Activated T-cell treated with anti-CD3 and anti-CD28 coated beads for 48 hours (primary cell): ENCODE data around the gene FSTL3.
"Not testable (repeated sequence)": the region's sequence is repeated elsewhere in the genome, so short reads cannot be mapped to it uniquely, and the experiment has no call there.

Experiments used
- DNase-seq: peaks from one replicate; pipeline ENCODE4 v3.0.0-alpha.2; 2020; ENCODE audit warnings: low read depth

The FSTL3 gene

GRCh38 chr19:661427-662196 is 14.6 kb upstream of the FSTL3 start:
- DNase-seq = peak; percentile 56

DNA sequence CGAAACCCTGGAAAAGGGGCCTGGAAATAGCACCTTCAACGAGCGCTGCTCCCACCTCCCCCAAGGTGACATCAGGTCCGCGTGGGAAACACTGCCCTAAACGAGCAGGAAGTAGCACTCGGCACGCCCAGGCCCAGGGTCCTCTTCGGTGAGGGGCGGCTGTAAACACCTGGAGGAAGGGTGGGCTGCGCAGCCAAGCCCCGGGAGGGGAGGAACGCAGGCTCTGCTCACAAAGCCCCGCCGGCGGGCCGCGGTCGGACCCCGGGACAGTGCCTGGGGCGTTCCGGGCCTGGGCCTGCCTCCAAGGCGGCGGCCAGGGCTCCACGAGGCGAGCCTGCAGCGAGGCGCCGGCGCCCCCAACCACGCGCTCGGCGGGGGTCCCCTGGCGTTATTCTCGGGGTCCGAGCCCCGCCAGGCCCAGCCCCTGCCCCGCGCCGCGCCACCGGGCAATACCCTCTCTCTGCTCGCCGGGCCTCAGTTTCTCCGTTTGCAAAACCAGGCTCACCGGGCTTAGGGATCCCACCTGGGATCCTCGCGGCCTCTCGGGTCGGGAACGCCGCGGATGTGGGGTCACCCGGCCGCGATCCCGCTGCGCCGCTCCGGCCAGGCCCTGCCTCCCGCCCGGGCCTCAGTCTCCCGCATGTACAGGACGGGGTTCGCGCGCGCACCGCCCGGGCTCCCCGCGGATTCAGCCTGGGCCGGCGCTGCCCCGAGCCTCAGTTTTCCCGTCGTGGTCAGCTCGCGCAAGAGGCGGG is 13.8 kb upstream of the FSTL3 start:
- DNase-seq = peak; percentile 64

DNA sequence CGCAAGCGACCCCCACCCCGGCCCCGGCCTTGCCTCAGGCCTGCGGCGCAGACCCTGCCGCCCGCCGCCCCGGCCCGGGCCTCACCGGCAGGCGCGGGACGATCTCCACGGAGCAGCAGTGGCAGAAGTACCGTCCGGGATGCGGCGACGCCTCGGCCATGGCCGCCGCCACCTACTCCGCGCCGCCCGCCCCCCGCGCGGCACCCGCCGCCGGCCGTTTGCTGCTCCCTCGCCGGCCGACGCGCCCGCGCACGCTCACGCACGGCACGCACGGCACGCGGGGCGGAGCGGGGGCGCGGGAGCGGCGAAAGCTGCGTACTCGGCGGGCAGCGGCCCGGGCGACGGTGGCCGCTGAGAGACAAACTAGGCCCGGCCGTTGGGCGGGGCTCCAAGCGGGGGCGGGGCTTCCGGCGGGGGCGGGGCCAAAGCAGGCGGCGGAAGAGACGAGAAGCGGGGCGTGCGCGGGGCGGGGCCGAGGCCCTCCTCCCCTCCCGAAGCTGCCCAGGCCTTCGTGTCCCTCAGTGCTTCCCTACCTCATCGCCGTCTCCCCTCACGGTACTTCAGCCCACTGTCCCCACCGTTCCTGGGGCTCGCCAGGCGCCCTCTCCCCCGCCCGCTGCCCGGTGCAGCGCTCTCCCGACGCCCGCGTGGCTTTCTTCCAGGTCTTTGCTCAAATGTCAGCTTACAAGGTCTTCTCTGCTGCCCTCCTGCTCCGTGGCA is 13.1 kb upstream of the FSTL3 start, which contains the start of gene RNF126:
Gene RNF126, minus strand, starts transcription at position 253 of the 720 bp plus-strand sequence. Its CDS starts 93 bp downstream, at position 160.
- peak; percentile 94 for DNase-seq

- DNase-seq = no peak
Measured at GRCh38 chr19:663682-664117, 12.5 kb upstream of the FSTL3 start.

- peak; percentile 81 for DNase-seq
Measured at GRCh38 chr19:664913-665443, 11.2 kb upstream of the FSTL3 start.

GRCh38 chr19:666985-667573 is 9.1 kb upstream of the FSTL3 start:
- not testable (repeated sequence) for DNase-seq

GRCh38 chr19:668675-669434 is 7.3 kb upstream of the FSTL3 start:
- not testable (repeated sequence) for DNase-seq

- DNase-seq = no peak
Measured at GRCh38 chr19:670609-671075, 5.5 kb upstream of the FSTL3 start.

- no peak for DNase-seq
Measured at GRCh38 chr19:674282-675151, 1.7 kb upstream of the FSTL3 start.

GRCh38 chr19:676007-676338 is 219 bp upstream of the FSTL3 start:
- DNase-seq = no peak

DNA sequence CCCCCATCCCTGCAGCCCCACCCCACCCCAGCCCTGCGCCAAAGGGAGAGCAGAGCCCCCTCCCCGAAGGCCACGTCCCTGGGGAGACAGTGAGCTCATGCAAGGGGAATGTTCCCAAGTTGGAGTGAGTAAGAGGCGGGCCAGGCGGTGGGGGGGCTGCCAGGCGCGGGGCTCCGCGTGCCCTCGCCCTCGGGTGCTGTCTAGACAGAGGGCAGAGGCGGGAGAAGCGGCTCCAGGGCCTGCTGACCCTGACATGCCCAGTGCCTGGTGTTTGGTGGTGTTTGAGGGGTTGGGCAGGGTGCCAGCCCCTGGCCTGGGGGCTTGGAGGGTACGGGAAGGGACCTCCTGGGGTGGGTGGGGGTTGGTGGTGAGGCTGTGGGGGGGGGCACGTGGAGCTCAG is 1.0 kb downstream of the FSTL3 start:
- no peak for DNase-seq

GRCh38 chr19:677601-678436 is 1.6 kb downstream of the FSTL3 start:
- no peak for DNase-seq

DNA sequence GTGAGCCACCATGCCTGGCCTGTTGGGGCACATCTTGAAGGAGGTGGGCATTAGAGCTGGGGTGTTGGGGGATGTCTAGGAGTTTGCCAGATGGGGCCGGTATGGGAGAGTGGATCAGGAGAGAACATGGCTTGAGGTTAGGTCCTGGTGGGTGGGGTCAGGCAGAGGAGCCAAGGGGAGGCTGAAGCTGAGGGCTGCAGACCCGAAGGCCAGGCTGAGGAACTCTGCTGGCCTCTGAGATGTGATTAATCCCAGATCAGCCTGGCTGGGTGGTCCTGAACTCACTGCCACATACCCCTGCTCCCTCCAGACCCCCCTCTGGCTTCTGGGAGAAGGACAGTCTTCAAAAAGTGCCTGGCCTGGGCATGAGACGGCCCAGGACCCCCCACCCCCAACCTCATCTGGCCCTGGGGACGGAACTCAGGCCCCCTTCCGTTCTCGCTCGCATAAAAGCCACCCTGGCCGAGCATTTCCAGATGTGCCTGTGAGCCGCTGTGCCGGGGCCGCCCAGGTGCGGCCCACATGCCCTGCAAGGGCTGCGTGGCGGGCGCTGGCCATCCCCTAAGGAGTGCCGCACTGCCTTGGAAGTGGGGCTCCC is 2.7 kb downstream of the FSTL3 start:
- DNase-seq = no peak

GRCh38 chr19:679418-680286 is 3.5 kb downstream of the FSTL3 start:
- DNase-seq = peak; percentile 41

DNA sequence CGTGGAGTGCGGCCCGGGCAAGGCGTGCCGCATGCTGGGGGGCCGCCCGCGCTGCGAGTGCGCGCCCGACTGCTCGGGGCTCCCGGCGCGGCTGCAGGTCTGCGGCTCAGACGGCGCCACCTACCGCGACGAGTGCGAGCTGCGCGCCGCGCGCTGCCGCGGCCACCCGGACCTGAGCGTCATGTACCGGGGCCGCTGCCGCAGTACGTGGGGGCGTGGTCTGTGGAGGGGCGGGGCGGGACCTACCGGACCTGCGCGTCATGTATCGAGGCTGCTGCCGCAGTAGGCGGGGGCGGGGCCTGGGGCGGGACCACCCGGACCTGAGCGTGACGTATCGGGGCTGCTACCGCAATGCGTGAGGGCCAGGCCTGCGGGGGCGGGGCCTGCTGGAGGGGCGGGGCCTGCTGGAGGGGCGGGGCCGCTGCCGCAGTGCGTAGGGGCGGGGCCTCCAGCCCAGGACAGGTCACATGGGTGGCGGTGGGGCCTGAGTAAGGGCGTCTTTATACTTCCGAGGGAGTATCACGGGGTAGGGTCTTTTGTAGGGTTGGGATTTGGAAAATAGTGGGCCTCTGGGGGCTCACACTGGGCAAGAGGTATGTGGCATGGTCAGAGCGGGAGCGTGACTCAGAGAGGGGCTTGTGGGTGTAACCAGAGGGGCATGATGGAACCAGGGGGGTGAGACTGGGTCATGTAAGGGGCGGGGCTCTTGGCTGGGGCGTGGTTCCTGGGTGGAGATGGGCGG is 4.3 kb downstream of the FSTL3 start:
- peak; percentile 100 for DNase-seq

- DNase-seq = no peak
Measured at GRCh38 chr19:681029-682019, 5.1 kb downstream of the FSTL3 start.
